Measurements from ENCODE around the gene TRIO. TPM values are rescaled to one million over a fixed set of nuclear protein-coding genes. Genes with fewer than 3 reads are reported as not detected.
A peak's percentile ranks its signal among the peaks of the same experiment; 100 is the strongest.

TRIO gene
- total RNA-seq, 1 donor from 2014 or later: 34.9 TPM

DNA sequence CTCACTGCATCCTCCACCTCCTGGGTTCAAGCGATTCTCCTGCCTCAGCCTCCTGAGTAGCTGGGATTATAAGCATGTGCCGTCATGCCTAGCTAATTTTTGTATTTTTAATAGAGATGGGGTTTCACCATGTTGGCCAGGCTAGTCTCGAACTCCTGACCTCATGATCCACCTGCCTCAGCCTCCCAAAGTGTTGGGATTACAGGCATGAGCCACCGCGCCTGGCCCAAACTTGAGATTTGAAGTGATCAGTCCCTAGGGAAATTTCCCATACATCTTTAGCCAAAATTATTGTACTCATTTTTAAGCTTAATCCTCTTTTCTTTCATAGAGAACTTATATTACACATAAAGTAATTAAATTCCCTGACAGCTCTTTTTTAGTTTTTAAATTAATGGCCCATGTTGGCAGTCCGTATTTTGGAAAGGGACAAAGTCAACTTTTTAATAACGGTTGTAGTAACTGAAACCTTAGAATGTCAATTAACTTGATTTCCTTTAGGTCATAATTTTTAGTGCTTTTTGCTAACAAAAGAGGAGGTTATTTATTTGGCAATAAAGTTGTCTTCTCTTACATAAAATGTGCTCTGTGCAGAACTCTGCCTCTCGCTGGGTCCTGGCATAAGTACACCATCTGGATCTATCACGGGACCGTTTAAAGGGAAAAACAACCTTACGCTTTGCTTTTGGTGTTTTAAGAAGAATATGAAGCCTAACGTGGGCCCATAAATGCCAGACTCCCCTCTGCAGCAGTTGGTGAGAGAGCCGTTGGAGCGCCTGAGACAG is 296.1 kb downstream of the TRIO start:
- DNase-seq (ENCODE audit: low spot score) (no peak), ATAC-seq (no peak)

DNA sequence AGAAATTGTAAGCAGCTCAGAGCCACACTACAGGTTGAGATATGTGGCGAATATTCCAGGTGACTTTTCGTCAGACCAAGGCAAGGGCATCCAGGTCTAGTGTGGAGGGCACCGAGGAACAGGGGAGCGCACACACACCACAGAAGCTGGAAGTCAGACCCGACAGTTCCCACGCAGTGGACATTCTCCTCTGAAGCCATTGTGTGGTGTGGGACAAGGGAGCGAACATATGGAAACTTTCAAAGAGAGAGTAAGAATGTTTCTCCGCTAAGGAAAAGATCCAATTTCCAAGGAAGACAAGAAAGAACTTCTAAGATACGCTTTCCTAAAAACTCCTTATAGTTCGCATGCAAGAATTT is 297.1 kb downstream of the TRIO start:
- no peak for DNase-seq (ENCODE audit: low spot score)
- no peak for ATAC-seq

DNA sequence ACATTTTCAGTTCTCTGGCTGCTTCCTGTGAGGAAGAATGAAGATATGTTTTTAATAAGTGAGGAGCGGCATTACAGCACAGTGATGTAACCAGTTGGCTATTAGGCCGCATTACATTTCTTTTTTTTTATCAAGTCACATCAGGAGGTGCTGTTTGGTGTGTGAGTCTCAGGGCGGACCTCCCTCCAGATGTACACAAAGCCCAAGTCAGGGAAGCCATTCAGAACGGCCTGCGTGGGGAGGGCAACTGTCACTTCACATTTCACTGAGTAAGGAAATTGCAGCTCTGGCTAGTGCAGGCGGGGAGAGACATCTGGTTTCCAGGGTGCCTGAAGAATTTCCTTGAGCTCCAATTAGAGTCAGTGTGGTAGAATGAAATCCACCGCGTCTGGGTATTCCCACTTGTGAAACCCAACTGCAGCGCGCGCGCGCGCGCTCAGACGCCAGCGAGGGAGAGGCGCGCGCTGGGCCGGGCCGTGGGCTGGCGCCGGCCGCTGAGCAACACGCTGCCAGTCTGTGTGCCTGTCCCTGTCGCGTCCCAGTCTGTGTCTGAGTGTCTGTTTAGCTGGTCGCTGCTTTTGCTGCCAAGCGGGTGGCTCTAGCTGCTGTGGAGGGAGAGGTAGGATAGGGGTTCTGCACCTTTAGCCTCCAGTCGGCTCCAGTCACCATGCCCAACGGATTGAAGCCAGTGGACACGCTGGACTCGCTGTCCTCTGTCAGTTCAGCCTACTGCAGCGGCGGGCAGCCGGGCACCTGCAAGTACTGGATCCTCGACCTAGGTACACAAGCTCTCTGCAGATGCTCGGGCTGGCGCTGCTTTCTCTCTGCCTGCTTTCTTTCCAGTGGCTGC is 297.7 kb downstream of the TRIO start:
- ATAC-seq (peak; percentile 31), DNase-seq (ENCODE audit: low spot score) (no peak)

DNA sequence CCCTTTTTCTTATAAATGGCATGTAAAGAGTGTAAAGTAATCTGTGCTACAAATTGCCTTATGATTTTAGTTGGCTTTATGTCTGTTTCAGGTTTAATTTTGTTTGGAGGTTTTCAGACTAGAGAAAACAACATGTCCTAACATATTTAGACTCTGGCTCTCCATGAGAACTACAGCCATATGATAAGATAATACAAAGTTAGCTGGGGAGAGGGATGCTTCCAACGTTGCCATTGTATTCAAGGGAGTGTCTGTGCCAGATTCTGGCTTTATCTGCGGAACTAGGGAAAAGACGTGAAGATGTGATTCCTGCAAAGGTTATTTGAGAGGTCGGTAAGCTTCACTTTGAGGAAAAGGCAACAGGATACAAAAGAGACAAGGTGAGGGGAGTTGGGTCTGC is 298.5 kb downstream of the TRIO start:
- ATAC-seq (no peak), DNase-seq (ENCODE audit: low spot score) (no peak)

DNA sequence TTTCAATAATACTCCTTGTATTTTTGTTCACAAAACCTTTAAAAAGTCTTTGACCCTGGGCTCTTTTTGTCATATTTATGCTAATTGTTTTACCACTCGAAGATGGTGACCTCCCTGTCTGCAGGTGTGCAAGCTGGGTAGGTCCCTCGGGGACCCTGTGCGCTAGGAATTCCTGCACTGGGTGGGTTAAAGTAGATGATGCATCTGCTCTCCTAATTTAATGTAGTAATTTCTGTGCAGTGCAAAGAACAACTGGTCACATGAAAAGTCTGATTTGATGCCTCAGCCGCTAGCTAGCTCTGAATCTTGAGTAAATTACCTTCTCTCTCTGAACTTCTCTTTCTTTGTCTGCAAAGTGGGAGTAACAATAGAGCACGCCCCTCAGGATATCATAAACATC is 299.4 kb downstream of the TRIO start:
- no peak for DNase-seq (ENCODE audit: low spot score)
- no peak for ATAC-seq

DNA sequence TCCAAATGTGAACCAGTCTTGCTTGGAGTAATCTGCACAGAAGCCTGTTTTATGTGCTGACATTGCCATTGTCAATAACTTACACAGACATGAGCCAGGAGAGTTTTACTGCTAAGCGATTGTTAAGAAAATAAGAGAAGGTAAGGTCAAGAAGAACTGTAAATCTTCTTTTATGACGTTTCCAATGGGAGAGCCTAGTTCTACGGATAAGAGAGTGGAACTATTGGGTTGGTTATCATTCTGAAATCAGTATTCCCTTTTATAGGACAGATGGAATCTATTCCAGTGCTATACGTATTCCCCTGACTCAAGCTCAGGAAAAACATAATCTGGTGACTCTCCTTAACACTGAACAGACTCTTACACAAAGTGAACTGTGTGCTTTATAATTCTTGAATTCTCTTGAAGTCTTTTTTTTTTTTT is 300.5 kb downstream of the TRIO start:
- DNase-seq (ENCODE audit: low spot score) (no peak), ATAC-seq (no peak)

DNA sequence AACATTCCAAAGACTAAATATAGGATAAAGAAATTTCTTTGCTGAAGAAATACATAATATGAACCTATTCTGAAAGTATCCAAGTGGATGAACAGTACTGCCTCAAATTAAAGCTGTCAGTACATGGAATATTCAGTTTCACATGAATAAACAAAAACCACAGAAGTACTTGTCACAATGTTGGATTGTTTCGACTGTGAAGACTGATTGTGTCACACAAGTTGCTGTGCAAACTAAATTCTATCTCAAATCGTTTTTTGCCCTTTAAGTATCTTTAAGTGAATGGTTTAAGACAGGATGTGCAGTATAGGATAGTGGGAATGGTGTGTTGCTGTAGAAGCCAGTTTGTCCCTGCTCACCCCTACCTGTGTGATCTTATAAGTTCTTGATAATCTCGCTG is 301.0 kb downstream of the TRIO start:
- ATAC-seq (no peak), DNase-seq (ENCODE audit: low spot score) (no peak)

DNA sequence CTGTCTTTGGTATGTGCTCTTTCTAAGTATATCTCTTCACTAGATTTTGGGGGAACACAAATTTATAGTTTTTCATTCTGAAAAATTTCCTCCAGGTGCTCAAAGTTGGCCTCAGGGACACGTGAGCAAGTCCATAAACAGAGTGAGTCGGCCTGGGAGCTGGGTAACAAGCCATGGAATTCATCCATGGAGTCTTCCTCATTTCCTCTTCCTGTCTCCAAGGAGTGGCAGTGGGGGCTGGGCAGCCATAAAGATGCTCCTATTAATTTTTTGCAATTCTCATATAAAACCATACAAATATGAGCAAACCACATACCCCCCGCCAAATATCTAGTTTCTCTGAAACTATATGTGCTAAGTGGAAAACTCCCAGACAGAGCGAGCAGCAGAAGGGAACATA is 301.9 kb downstream of the TRIO start:
- no peak for ATAC-seq
- no peak for DNase-seq (ENCODE audit: low spot score)

DNA sequence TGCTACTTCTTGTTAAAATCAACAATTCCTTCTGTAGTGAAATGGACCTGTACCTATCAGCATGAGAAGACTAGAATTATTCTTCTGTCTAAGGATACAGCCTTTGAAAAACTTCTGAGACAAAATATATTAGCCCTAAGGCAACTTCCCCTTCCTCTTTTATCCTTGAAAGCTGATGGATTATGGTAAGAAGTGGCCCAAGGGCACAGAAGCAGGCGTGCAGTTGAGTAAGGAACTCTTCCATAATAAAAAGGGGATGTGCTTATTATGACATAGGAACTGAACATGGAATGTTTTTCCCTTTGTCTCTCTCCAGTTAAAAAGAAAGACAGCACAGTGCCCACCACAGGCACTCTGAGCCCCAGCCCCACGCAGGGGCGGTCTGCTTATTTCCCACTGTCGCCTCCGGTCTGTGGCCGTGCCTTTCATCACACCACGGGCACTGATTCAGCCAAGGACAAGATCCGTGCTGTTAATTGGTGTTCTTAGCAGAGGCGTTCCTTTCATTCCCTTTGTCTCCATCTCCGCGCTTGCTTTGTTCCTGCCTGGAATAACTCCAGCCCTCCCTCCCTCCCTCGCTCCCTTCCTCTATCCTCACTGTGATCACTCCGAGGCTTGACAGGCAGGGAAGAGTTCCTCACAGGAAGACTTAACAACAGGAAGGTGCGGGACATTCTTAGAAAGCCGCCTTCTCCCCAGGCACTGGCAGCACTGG is 302.6 kb downstream of the TRIO start:
- no peak for ATAC-seq
- DNase-seq (ENCODE audit: low spot score): no peak

DNA sequence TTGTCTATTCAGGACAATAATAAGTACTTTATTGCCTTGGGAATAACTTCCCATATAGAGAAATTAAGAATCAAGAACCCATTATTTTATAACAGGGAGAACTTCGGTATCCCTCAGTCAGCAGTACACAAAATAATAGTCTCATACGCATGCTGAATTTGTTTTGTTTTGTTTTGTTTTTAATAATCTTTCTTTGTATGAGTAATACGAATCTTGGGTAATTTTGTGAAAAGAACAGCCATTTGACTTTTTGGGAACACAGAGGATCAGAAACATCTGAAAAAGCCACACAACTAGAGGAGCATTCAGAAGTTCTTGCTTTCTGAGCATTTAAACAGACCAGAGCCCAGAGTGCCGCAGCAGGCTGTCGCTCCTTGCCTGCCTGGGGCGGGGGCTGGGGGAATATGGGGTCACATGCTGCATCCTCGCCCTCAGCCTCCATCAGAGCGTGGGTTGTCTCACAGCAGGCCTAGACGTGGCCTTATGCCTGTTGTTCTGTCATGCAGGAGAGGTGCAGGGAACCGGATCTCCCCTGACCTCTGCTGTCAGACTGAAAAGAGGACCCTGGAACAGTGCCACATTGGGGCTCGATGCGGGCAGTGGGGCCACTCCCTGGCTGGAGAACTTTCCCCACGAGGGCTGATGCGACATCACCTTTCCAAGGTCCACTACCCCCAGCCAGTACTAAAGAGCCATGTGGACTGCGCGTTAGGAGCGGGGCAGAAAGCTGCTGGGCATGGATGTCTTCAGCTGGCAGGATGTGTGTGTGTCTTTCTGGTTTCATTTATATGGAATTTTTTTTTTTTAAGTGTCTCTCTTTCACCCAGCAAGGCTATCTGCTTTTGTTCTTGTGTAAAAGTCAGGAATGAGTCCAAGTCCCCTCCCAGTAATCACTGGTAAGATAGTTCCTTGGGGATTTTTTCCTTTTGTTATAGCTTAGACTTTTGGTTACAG is 305.1 kb downstream of the TRIO start:
- DNase-seq (ENCODE audit: low spot score) (no peak), ATAC-seq (peak; percentile 15)

DNA sequence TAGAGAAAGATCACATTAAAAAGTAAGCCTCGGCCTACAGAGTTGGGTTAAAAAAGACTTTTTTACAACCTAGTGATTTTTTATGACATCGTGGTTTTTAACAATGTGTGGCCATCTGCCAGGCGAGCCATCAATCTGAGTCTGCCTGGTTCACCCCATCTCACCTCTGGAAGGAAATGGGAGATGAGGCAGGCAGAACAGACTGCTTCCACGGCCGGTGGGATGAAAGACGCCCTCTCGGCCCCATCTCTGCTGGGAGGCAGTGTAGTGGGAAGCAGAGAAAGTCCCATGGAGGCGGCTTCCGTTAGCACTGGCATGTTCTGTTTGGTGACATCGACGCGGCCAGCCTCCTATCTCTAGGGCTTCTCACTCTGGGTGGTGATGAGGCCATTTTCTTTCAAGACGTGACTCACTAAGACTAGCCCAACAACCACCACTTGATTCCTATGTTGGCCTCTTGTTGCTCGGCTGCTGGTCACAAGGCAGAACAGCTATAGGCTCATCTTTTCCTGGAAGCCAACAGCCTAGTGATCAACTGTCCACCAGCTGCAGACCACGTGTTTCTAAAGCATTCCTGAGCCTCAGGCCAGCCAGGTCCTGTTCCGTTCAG is 306.0 kb downstream of the TRIO start:
- DNase-seq (ENCODE audit: low spot score) (no peak), ATAC-seq (no peak)

DNA sequence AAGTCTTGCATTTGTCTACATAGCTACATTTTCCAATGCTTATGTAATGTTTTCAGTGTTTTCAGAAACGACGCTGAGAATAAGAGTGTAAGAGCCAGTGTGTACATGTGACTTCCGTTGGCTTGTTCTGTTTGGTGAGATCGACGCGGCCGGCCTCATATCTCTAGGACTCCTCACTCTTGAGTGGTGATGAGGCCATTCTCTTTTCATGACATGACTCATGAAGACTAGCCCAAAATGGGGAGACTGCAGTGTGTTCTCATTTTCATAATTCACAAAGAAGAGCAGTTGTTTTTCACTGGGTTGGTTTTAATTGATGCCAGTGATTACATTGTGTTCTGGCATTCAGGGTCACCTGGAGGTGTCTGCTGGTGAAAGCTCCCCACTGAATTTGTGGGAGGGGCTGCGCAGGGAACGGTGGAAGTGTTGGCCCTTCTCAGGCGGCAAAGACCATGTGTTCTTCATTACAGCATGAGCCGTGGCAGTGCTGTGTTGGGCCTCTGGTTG is 306.9 kb downstream of the TRIO start:
- DNase-seq (ENCODE audit: low spot score): no peak

DNA sequence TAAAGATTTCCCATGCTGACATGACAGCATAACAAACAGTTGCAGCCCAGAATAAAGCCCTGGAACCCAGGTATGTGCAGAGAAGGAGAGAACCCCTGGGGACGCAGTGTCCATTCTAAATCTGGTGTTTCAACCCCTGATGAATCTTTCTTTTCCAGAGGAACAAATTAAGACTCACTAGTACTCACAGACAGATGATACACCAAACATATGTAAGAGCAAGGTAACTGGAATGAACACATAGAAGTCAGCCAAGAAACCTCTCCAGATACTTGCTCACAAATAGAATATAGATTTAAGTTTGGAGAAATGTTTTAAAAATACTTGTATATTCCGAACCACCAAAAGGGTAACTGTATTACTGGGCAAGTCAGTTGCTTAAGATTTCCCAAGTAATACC is 307.6 kb downstream of the TRIO start:
- ATAC-seq (no peak), DNase-seq (ENCODE audit: low spot score) (no peak)

More for the DNA sequence above, 306.9 kb downstream of the TRIO start:
- no peak for ATAC-seq

DNA sequence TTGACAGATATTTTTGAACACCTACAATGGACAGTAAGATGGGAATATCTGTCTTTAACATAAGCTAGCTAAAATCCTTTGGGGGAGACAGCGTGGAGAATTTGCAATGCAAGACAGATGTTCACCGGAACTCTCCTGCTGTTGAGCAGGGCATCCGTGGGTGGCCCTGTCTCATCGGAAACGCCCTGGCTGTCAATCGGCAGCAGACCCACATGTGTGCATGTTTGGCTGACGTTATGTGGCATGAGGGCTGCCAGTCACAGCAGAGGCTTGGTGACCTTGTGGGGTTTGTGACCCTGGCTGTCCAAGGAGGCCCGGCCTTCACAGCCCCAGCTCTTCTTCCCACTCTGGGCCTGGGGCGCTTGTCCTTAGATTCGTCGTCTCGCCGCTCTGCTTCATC is 308.7 kb downstream of the TRIO start:
- DNase-seq (ENCODE audit: low spot score): no peak
- no peak for ATAC-seq

DNA sequence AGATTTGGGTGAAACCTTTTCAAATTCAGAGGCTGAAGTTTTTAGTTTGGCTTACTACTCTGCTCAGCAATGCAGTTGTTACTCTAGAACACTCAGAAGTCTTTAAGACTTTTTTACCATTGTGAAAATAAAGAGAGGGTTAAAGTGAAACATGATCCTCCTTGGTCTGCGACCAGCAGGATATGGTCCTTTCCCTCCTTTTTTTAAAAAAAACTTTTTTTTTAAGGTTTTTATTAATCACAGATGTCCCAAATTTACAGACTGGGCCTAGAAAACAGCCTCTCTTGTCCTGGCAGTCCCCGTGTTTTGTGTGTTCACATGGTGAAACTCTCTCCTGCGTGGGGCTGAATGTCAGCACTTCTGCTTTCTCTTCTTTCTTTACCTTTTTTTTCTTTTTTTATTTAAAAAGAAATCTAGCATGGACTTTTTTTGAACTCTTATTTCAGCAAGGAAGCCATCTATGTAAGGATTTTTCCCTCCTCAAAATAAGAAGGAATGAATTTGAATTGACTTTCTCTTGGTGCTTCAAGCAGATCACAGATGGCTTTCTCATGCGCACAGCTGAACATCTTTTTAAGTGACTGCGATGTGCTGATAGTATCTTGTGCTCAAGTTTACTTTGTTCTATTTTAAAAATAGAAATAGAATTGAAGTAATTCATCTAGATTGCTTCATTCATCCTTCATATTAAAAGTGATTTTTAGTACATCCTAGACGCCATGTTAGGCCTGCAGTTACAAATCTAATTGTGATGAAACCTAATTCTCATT is 309.7 kb downstream of the TRIO start:
- ATAC-seq: no peak
- DNase-seq (ENCODE audit: low spot score): no peak

DNA sequence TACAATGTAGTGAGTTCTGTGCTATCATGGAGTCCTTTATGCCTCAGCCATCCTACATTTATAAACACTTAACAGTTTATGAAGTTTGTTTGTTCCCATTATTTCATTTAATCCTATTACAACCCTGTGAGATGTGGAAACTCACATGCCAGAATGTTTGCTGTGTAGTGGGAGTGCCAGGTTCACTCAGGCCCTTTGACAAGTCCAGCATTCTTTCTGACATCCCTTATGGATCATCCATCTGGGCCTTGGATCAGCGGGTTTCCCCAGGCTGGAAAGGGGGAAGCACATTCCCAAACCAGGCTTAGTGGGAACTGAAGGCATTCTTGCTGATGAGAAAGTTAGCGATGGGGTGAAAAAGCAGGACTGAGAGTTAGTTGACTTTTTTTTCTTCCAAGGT is 310.3 kb downstream of the TRIO start:
- DNase-seq (ENCODE audit: low spot score) (no peak), ATAC-seq (no peak)

DNA sequence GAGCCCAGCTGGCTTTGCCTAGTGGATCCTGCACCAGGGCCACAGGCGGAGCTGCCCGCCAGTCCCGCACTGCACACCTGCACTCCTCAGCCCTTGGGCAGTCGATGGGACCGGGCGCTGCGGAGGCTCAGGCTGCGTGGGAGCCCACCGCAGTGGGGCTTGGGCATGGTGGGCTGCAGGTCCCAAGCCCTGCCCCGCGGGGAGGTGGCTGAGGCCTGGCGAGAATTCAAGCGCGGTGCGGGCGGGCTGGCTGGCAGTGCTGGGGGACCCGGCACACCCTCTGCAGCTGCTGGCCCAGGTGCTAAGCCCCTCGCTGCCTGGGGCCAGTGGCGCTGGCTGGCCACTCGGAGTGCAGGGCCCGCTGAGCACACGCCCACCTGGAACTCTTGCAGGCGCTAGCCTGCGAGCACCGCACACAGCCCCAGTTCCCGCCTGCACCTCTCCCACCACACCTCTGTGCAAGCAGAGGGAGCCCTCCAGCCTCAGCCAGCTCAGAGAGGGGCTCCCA is 312.7 kb downstream of the TRIO start:
- ATAC-seq (no peak), DNase-seq (ENCODE audit: low spot score) (no peak)

DNA sequence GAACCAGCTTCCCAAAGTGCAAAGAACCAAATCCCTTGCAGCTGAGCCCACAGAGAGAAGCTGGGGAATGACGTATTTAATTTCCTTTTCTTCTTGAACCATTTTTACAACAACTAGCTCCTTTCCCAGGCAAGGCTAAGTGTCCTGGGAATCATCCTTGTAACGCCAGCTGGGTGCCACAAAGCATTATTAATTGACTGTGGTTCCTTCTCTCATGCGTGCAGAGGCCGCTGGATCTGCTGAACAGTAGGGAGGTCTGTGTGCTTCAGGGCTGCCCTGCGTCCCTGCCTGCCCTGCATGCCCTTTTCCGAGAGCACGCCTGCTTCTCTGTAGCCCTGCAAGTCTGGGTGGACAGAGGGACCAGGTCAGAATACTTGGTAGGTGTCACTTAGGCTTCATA is 314.3 kb downstream of the TRIO start:
- DNase-seq (ENCODE audit: low spot score) (no peak), ATAC-seq (no peak)

DNA sequence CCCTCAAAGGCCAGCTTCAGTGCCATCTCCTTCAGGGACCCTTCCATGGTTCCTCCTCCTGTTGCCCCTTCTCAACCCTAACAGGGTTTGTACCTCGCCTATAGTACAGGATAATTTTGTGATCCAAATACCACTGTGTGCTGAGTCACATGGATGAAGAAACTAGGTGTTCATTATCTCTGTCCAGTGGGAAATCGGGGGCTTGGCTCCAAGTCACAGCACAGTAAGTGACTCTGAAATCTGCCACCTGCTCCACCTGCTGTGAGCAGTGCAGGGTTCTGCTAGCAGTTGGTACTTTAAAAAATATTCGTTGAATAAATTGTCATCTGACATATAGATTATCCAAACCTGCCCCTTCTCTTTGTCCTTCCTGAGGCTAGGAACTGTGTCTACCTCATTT is 315.3 kb downstream of the TRIO start:
- ATAC-seq: no peak
- no peak for DNase-seq (ENCODE audit: low spot score)
